GM12878 (cell line): ENCODE results near the gene SLC9A8.

Experiments
- CHD4 ChIP-seq: fragments of 200-600 bp; sonication (generic); IDR thresholded peaks from 2 replicates; pipeline ENCODE4 v1.6.1; 2016; ENCODE audit warnings: mild to moderate bottlenecking
- CTCF ChIP-seq, 3 experiments: IDR thresholded peaks in 2 of 3; conservative IDR thresholded peaks in 1 of 3; 2 replicates each; pipeline ENCODE4 v1.5.1; 2011; ENCODE audit warnings: low read depth in 3 of 3, low read length in 3 of 3, mild to moderate bottlenecking in 3 of 3, control low read depth in 2 of 3, moderate library complexity in 2 of 3, inconsistent platforms in 1 of 3, mixed read lengths in 1 of 3; ENCODE audit not compliant: control insufficient read depth in 2 of 3, insufficient read depth in 1 of 3; ENCODE audit errors: extremely low read depth in 1 of 3

- no peak for TF ChIP-seq CTCF (IDR thresholded peaks at IDR 0.05 in 2 of 3, conservative IDR thresholded peaks at IDR 0.05 in 1 of 3; ENCODE audit: control insufficient read depth in 2 of 3, extremely low read depth in 1 of 3, insufficient read depth in 1 of 3, low read depth in 3 of 3, low read length in 3 of 3)
- TF ChIP-seq CHD4, result no peak
Observed at GRCh38 chr20:49899541-49900383, 87.1 kb downstream of the SLC9A8 start.
